Measurements from ENCODE around the gene COL17A1.

Gene COL17A1

GRCh38 chr10:104038958-104039752 lies 46.5 kb downstream of the COL17A1 start:
- H3K4me3 ChIP-seq (ENCODE audit: low read depth, low read length) = no peak overlapping the region
- TF ChIP-seq, protein P1, sequence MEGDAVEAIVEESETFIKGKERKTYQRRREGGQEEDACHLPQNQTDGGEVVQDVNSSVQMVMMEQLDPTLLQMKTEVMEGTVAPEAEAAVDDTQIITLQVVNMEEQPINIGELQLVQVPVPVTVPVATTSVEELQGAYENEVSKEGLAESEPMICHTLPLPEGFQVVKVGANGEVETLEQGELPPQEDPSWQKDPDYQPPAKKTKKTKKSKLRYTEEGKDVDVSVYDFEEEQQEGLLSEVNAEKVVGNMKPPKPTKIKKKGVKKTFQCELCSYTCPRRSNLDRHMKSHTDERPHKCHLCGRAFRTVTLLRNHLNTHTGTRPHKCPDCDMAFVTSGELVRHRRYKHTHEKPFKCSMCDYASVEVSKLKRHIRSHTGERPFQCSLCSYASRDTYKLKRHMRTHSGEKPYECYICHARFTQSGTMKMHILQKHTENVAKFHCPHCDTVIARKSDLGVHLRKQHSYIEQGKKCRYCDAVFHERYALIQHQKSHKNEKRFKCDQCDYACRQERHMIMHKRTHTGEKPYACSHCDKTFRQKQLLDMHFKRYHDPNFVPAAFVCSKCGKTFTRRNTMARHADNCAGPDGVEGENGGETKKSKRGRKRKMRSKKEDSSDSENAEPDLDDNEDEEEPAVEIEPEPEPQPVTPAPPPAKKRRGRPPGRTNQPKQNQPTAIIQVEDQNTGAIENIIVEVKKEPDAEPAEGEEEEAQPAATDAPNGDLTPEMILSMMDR (IDR thresholded peaks at IDR 0.05; ENCODE audit: borderline replicate concordance, insufficient read depth, low read depth, low read length) = no peak

DNA sequence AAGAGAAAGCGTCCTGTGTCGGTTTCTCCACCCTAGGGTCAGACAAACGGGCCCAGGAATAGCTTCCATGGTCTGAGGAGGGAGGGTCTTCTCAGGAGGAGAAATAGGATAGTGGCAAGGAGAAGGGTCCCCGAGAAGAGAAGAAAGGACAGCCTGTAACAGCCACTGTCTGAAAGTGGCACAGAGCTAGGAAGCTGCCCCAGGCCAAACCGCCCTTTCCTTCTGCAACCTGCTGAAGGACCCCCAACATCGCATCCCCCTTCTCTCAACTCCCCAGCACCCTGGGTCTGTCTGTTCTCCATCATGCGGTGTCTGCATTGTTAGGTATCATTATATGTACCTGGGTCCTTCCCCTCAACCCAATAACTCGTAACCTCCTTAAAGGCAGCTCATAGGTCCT lies 47.1 kb downstream of the COL17A1 start:
- no peak overlapping the region for H3K4me3 ChIP-seq (ENCODE audit: low read depth, low read length)
- TF ChIP-seq, protein P1 (IDR thresholded peaks at IDR 0.05; ENCODE audit: borderline replicate concordance, insufficient read depth, low read depth, low read length) = no peak

GRCh38 chr10:104037261-104037951 lies 48.3 kb downstream of the COL17A1 start:
- TF ChIP-seq, protein P1 (IDR thresholded peaks at IDR 0.05; ENCODE audit: borderline replicate concordance, insufficient read depth, low read depth, low read length) = no peak
- H3K4me3 ChIP-seq (ENCODE audit: low read depth, low read length) = no peak overlapping the region

GRCh38 chr10:104036518-104037260 lies 49.0 kb downstream of the COL17A1 start:
- TF ChIP-seq, protein P1 (IDR thresholded peaks at IDR 0.05; ENCODE audit: borderline replicate concordance, insufficient read depth, low read depth, low read length) = no peak
- H3K4me3 ChIP-seq (ENCODE audit: low read depth, low read length) = no peak overlapping the region

DNA sequence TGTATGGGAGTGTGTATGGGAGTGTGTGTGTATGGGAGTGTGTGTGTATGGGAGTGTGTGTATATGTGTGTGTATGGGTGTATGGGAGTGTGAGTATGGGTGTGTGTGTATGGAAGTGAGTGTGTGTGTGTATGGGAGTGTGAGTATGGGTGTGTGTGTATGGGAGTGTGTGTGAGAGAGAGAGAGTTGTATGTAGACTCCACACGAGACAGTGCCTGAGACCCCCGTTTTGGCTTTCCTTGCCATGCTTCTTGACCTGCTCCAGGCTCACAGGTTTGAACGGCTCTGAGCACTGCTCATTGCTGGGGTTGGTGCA lies 49.7 kb downstream of the COL17A1 start:
- TF ChIP-seq, protein P1 (IDR thresholded peaks at IDR 0.05; ENCODE audit: borderline replicate concordance, insufficient read depth, low read depth, low read length) = no peak

DNA sequence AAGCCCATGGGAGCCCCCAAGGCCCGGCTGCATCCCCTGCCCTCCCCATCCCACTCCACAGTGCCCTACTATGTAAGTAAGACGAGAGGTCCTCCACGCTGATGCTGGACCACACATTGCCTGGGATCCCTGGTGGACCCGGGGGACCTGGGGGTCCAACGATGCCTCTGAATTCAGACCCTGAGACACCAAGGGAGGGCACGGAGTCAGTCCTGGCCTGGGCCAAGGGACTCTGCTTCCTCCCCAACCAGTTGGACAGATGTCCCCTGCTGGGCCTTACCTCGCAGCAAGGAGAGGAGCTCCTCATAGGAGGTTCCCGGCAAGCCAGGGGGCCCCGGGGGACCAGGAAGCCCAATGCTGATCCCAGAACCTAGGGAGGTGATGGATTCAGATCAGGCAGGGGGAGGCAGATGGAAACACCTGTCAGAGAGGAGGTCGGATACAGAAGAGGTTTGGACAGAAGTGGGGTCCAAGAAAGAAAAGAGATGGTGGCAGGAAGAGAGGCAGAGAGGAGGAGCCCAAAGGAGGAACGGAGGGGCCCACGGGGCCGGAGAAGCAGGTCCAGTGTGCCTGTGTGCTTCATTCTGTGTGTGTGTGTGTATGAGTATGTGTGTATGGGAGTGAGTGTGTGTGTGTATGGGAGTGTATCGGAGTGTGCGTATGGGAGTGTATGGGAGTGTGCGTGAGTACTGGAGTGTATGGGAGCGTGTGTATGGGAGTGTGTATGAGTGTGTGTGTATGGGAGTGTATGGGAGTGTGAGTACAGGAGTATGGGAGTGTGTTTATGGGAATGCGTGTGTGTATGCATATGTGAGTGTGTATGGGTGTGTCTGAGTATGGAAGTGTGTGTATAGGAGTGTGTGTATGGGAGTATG lies 50.2 kb downstream of the COL17A1 start:
- no peak overlapping the region for H3K4me3 ChIP-seq (ENCODE audit: low read depth, low read length)
- TF ChIP-seq, protein P1 (IDR thresholded peaks at IDR 0.05; ENCODE audit: borderline replicate concordance, insufficient read depth, low read depth, low read length) = no peak

More for the DNA sequence above, 49.7 kb downstream of the COL17A1 start:
- H3K4me3 ChIP-seq (ENCODE audit: low read depth, low read length) = no peak overlapping the region

Measured in GM12875 (cell line).